A673 (cell line): ENCODE results near the gene CST11.

Experiments
- CTCF ChIP-seq: fragments of 300-800, 200-600 bp; sonication (generic); conservative IDR thresholded peaks from 2 replicates; pipeline ENCODE4 v1.5.1; 2017; ENCODE audit warnings: low read depth, mild to moderate bottlenecking, antibody characterized with exemption, low read length, moderate library complexity, mixed read lengths
- EZH2 ChIP-seq: fragments of 200-600 bp; sonication (generic); IDR thresholded peaks from 2 replicates; pipeline ENCODE4 v1.6.1; 2017; ENCODE audit warnings: borderline replicate concordance, low read depth, mild to moderate bottlenecking, mixed read lengths, antibody characterized with exemption, low read length; ENCODE audit not compliant: poor library complexity, severe bottlenecking

- TF ChIP-seq CTCF (no peak), EZH2 (no peak)
Measured at GRCh38 chr20:23415555-23415954, 37.1 kb downstream of the CST11 start.
